ENCODE measurements around the gene GABBR2.
A peak's percentile ranks its signal among the peaks of the same experiment; 100 is the strongest.
"Not testable (repeated sequence)": the region's sequence is repeated elsewhere in the genome, so short reads cannot be mapped to it uniquely, and the experiment has no call there.

GABBR2 gene

GRCh38 chr9:98479449-98479848 lies 229.3 kb downstream of the GABBR2 start:
- no peak for DNase-seq (ENCODE audit: low read depth, low spot score)
- H3K4me3 ChIP-seq (ENCODE audit: low read length) = no peak overlapping the region

- H3K4me3 ChIP-seq (ENCODE audit: low read length) = no peak overlapping the region
- peak; percentile 57 for DNase-seq (ENCODE audit: low read depth, low spot score)
Measured at GRCh38 chr9:98477884-98478283, 230.9 kb downstream of the GABBR2 start.

GRCh38 chr9:98472216-98472615 lies 236.5 kb downstream of the GABBR2 start:
- DNase-seq (ENCODE audit: low read depth, low spot score) = no peak

GRCh38 chr9:98471185-98471584 lies 237.6 kb downstream of the GABBR2 start:
- DNase-seq (ENCODE audit: low read depth, low spot score) = no peak
- H3K4me3 ChIP-seq (ENCODE audit: low read length) = no peak overlapping the region

More at GRCh38 chr9:98472216-98472615, 236.5 kb downstream of the GABBR2 start:
- H3K4me3 ChIP-seq (ENCODE audit: low read length) = no peak overlapping the region

- no peak for DNase-seq (ENCODE audit: low read depth, low spot score)
- H3K4me3 ChIP-seq (ENCODE audit: low read length) = no peak overlapping the region
Measured at GRCh38 chr9:98468567-98469239, 240.0 kb downstream of the GABBR2 start.

GRCh38 chr9:98465799-98466198 lies 242.9 kb downstream of the GABBR2 start:
- DNase-seq (ENCODE audit: low read depth, low spot score) = no peak
- H3K4me3 ChIP-seq (ENCODE audit: low read length) = no peak overlapping the region

- DNase-seq (ENCODE audit: low read depth, low spot score); H3K4me3 ChIP-seq (ENCODE audit: low read length): not testable (repeated sequence)
Measured at GRCh38 chr9:98464156-98464690, 244.5 kb downstream of the GABBR2 start.

- H3K4me3 ChIP-seq (ENCODE audit: low read length) = no peak overlapping the region
- no peak for DNase-seq (ENCODE audit: low read depth, low spot score)
Measured at GRCh38 chr9:98462310-98462709, 246.4 kb downstream of the GABBR2 start.

- H3K4me3 ChIP-seq (ENCODE audit: low read length) = no peak overlapping the region
- no peak for DNase-seq (ENCODE audit: low read depth, low spot score)
Measured at GRCh38 chr9:98460704-98461103, 248.0 kb downstream of the GABBR2 start.

- DNase-seq (ENCODE audit: low read depth, low spot score) = no peak
- H3K4me3 ChIP-seq (ENCODE audit: low read length) = no peak overlapping the region
Measured at GRCh38 chr9:98457726-98458370, 250.9 kb downstream of the GABBR2 start.

- no peak for DNase-seq (ENCODE audit: low read depth, low spot score)
- H3K4me3 ChIP-seq (ENCODE audit: low read length) = no peak overlapping the region
Measured at GRCh38 chr9:98456156-98456613, 252.6 kb downstream of the GABBR2 start.

GRCh38 chr9:98455256-98456155 lies 253.2 kb downstream of the GABBR2 start:
- no peak overlapping the region for H3K4me3 ChIP-seq (ENCODE audit: low read length)
- no peak for DNase-seq (ENCODE audit: low read depth, low spot score)

- no peak overlapping the region for H3K4me3 ChIP-seq (ENCODE audit: low read length)
- no peak for DNase-seq (ENCODE audit: low read depth, low spot score)
Measured at GRCh38 chr9:98453589-98454311, 255.0 kb downstream of the GABBR2 start.

GRCh38 chr9:98451576-98451975 lies 257.2 kb downstream of the GABBR2 start:
- DNase-seq (ENCODE audit: low read depth, low spot score) = no peak
- H3K4me3 ChIP-seq (ENCODE audit: low read length) = no peak overlapping the region

GRCh38 chr9:98450496-98450895 lies 258.2 kb downstream of the GABBR2 start:
- H3K4me3 ChIP-seq (ENCODE audit: low read length) = no peak overlapping the region
- DNase-seq (ENCODE audit: low read depth, low spot score) = no peak

GRCh38 chr9:98449871-98450270 lies 258.9 kb downstream of the GABBR2 start:
- no peak overlapping the region for H3K4me3 ChIP-seq (ENCODE audit: low read length)
- DNase-seq (ENCODE audit: low read depth, low spot score) = no peak

- DNase-seq (ENCODE audit: low read depth, low spot score) = no peak
- H3K4me3 ChIP-seq (ENCODE audit: low read length) = no peak overlapping the region
Measured at GRCh38 chr9:98445576-98445975, 263.2 kb downstream of the GABBR2 start.

- H3K4me3 ChIP-seq (ENCODE audit: low read length) = no peak overlapping the region
- no peak for DNase-seq (ENCODE audit: low read depth, low spot score)
Measured at GRCh38 chr9:98444601-98445000, 264.1 kb downstream of the GABBR2 start.

- peak; percentile 15 for DNase-seq (ENCODE audit: low read depth, low spot score)
Measured at GRCh38 chr9:98442541-98442940, 266.2 kb downstream of the GABBR2 start.

More at GRCh38 chr9:98442541-98442940, 266.2 kb downstream of the GABBR2 start:
- H3K4me3 ChIP-seq (ENCODE audit: low read length) = no peak overlapping the region
